Stimulated activated CD8-positive, alpha-beta memory T cell treated with anti-CD3 and anti-CD28 coated beads, Interleukin-4, amount 100 ng/mL, for 24 hours (primary cell): Measurements from ENCODE around the gene MFSD8.
"Not testable (repeated sequence)": the region's sequence is repeated elsewhere in the genome, so short reads cannot be mapped to it uniquely, and the experiment has no call there.

Source experiments
- DNase-seq: peaks from one replicate; pipeline ENCODE4 v3.0.0-alpha.2; 2020; ENCODE audit warnings: low read depth

The MFSD8 gene

GRCh38 chr4:127931836-127932235, 33.1 kb downstream of the MFSD8 start:
- DNase-seq, result not testable (repeated sequence)

DNA sequence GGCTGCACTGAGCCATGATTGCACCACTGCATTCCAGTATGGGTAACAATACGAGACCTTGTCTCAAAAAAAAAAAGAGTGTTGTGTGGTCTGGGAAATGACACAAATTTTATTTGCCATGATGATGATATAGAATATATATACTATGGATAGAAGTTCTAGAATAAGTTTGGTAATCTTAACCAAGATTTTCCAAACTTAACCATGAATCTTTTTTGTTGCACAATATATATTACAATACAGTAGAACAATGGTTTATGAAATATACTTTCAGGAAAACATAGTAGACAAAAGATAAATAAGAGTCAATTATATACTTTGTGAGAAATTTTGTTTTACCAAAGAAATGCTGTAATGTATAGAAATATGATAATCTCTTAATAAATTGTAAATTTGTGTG, 34.8 kb downstream of the MFSD8 start:
- DNase-seq, result no peak

DNA sequence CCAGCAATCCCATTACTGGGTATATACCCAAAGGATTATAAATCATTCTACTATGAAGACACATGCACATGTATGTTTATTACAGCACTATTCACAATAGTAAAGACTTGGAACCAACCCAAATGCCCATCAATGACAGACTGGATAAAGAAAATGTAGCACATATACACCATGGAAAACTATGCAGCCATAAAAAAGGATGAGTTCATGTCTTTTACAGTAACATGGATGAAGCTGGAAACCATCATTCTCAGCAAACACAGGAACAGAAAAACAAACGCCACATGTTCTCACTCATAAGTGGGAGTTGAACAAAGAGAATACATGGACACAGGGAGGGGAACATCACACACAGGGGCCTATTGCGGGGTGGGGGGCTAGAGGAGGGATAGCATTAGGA, 39.3 kb downstream of the MFSD8 start:
- DNase-seq, result not testable (repeated sequence)

GRCh38 chr4:127922226-127922625, 42.7 kb downstream of the MFSD8 start:
- no peak for DNase-seq

DNA sequence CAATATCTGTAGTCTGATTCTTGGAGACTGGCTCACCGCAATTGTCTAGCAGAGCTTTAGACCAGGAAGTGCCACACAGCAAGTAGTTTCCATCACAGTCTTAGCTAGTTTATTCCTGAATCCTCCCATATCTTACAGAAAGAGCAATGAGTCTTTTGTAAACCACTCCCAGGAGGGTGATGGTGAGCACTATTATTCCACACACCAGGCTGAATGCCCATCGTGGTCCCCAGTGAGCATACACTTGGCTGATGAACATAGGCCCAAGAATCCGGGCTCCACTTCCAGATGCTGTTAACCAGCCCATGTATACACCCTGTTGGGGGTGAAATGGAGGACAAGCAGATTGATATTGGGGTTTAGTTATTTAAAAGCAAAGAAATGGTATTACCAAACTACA, 44.5 kb downstream of the MFSD8 start:
- no peak for DNase-seq

DNA sequence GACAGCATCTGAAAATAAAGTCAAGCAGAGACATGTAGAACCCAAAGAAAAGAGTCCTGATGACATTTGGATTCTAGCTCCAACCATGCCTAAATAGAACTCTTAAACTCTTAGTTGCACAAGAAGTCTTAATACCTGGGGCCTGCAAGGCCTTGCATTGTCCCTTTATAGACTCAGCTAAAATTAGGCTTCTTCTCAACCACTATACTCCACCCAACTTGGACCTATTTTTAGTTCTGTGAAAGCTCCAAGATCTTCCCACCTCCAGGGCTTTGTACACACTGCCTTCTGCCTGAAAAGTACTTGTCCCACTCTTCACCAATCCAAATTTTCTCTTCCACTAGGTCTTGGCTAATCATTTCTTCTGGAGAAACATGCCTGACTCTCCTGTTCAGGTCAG, 47.8 kb downstream of the MFSD8 start:
- no peak for DNase-seq

GRCh38 chr4:127916512-127916911, 48.5 kb downstream of the MFSD8 start:
- no peak for DNase-seq

- DNase-seq, result no peak
Observed at GRCh38 chr4:127905029-127905428, 59.9 kb downstream of the MFSD8 start.

GRCh38 chr4:127899682-127900081, 65.3 kb downstream of the MFSD8 start:
- not testable (repeated sequence) for DNase-seq

- no peak for DNase-seq
Observed at GRCh38 chr4:127896528-127896927, 68.4 kb downstream of the MFSD8 start.

GRCh38 chr4:127896069-127896468, 68.9 kb downstream of the MFSD8 start:
- DNase-seq, result no peak

- no peak for DNase-seq
Observed at GRCh38 chr4:127889903-127890302, 75.1 kb downstream of the MFSD8 start.

DNA sequence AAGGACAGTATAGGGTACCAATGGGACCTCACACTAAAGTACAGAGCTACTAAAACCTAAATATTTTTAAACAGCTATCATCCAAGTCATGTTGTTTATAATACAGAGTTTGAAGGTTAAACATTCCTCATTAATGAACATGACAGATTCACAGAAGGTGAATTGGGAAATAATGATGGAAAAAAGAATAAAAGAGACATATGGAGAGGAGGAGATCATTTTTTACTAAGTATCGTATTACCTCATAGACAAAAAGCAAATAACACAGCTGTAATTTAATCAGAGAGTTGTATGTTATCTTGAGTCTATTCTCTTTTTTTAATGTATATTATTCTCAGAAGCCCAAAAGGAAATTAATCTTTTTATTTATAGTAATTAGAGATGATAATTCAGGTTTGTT, 76.4 kb downstream of the MFSD8 start:
- no peak for DNase-seq

GRCh38 chr4:127881563-127881864, 83.5 kb downstream of the MFSD8 start:
- DNase-seq, result no peak

GRCh38 chr4:127880763-127881562, 84.0 kb downstream of the MFSD8 start, which contains the start of gene PLK4:
Gene PLK4 (plus strand): TSS chr4:127880893. CDS start chr4:127881135, 242 bp downstream.
- peak; percentile 90 for DNase-seq

DNA sequence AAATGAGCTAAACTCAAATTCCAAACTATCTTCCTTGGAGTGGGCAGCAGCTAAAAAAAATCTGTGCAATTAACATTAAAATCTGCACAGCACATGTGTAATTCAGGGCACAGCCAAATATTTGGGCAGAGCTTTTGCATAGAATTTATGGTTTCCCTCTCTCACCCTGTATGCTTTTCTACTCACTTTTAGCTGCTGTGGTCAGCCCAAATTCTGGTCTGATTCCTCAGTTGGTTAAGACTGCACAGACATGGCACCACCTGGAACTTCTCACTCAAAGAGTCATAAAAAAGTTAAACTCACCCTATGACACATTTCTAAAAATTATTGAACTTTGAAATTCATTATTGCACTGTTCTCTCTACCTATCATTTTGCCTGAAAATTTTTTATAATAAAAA, 89.2 kb downstream of the MFSD8 start:
- DNase-seq, result no peak

DNA sequence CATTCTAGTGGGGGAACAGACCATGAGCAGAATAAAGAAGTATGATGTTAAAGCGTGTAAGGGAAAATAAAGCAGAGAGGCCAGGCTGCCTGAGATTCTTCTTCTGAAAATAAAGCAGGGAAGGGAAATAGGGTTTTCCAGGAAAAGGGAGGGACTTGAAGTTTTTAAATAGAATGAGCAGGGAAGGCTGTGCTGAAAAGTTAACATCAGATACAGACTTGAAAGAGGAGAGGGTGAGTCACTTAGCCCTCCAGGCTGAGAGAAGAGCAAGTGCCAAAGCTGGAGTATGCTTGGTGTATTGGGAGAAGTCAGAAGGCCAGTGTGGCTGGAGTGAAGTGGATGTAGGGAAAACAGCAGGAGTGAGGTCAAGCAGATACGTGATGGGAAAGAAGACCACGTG, 94.3 kb downstream of the MFSD8 start:
- no peak for DNase-seq

GRCh38 chr4:127870281-127870680, 94.7 kb downstream of the MFSD8 start:
- DNase-seq, result no peak

DNA sequence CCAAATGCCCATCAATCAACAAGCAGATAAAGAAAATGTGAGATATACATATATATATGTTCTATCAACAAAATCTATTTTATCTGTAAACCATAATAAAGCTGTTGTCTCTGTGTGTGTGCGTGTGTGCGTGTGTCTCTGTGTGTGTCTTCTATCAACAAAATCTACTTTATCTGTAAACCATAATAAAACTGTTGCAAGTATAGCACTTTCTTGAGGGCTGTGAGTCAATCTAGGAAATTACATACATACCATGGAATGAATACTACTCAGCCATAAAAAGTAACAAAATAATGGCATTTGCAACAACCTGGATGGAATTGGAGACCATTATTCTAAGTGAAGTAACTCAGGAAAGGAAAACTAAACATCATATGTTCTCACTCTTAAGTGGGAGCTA, 96.8 kb downstream of the MFSD8 start:
- no peak for DNase-seq
